GM10847 (cell line): ENCODE data around the gene PCDHGC5.

Experiments
- POLR2A ChIP-seq: IDR thresholded peaks from 2 replicates; pipeline ENCODE4 v1.6.1; 2011; ENCODE audit not compliant: insufficient read length; ENCODE audit errors: extremely low read depth

The PCDHGC5 gene

GRCh38 chr5:141515946-141516671 lies 27.2 kb downstream of the PCDHGC5 start:
- no peak for TF ChIP-seq POLR2A

GRCh38 chr5:141516672-141517025 lies 27.8 kb downstream of the PCDHGC5 start:
- no peak for TF ChIP-seq POLR2A

DNA sequence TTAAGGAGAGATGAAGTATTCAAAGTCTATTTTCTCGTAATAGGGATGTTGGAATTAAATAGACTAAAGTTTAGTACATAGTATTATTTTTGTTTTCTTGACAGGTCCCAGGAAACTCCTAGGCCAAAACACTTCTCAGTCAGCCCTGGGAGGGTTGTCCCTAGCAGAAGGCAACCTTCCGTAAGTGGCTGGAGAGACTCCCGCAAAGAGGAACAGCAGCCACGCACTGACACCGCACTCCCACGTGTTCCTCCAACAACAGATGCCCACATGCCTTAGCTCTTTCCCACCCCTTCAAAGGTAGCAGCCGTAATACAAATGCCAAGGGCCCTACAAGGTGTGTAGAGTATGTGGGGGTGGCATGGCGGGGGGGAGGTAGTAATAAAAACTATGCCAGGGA lies 28.4 kb downstream of the PCDHGC5 start:
- no peak for TF ChIP-seq POLR2A

DNA sequence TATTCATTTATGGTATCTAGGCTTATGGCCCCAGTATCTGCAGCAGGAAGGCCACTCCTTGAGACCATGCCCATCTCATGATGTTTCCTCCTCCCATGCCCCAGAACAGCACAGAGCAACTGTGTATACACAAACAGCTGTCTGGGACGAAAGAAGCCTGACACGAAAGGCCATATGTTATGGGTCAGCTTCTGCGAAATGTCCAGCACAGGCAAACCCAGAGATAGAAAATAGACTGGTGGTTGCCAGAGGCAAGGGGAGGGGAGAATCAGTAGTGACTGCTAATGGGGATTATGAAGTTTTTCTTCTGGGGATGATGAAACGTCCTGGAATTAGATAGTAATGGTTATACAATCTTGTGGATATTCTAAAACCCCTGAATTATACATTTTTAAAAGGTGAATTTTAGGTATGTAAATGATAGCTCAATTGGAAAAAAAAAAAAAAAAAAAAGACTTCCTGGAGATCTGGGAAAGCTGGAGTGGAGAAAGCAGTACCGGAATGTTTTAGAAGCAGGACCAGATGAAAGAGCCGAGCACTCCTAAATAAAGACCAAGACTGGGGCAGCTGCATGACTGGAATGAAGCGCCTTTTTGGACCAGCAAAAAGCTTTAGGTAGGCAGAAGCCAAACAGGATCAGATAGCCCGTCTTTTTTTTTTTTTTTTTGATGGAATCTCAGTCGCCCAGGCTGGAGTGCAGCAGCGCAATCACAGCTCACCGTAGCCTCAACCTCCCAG lies 29.2 kb downstream of the PCDHGC5 start:
- no peak for TF ChIP-seq POLR2A

- TF ChIP-seq POLR2A = no peak
Measured at GRCh38 chr5:141518618-141519015, 29.7 kb downstream of the PCDHGC5 start.

- TF ChIP-seq POLR2A = no peak
Measured at GRCh38 chr5:141519605-141520565, 31.0 kb downstream of the PCDHGC5 start.

GRCh38 chr5:141521244-141521781 lies 32.4 kb downstream of the PCDHGC5 start:
- no peak for TF ChIP-seq POLR2A

- TF ChIP-seq POLR2A = no peak
Measured at GRCh38 chr5:141522301-141522700, 33.4 kb downstream of the PCDHGC5 start.

- TF ChIP-seq POLR2A = no peak
Measured at GRCh38 chr5:141523991-141524390, 35.1 kb downstream of the PCDHGC5 start.

- no peak for TF ChIP-seq POLR2A
Measured at GRCh38 chr5:141524604-141525597, 36.0 kb downstream of the PCDHGC5 start.

GRCh38 chr5:141525653-141526052 lies 36.8 kb downstream of the PCDHGC5 start:
- TF ChIP-seq POLR2A = no peak

GRCh38 chr5:141527426-141527825 lies 38.5 kb downstream of the PCDHGC5 start:
- no peak for TF ChIP-seq POLR2A

DNA sequence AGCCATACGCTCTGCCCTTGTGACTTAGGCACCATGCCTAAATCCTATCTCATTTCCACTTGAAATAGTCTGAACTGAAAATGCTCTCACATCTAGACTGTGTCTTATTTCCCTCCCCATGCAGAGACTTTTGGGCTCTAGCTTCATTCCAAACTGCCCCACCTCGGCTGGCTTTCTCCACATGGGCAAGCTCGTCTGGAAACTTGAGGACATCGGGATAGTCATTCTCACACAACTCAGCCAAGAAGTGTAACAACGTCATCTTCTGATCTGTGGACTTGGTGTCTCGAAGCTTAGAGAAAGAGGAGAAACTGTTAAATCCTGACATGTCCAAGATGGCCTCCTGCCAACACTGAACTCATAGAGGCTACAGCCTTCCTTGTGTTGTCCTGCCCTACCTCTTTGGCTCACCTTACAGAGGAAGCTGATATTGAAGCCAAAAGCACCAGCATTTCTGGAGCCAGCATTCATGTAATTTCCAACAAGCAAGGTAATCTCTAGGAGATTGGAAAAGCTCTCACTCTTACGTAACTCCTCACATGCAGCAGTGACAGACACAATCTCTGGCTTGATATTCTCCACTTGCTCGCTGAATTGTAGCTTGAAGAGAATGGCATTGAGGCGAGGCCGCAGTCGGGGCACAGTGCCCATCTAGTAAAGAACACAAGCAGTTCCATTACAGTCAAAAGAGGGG lies 39.6 kb downstream of the PCDHGC5 start:
- no peak for TF ChIP-seq POLR2A
